SU-DHL-6 (cell line): ENCODE measurements around the gene RECK.
"Not testable (repeated sequence)": the region's sequence is repeated elsewhere in the genome, so short reads cannot be mapped to it uniquely, and the experiment has no call there.

Experiments
- H2AFZ ChIP-seq: fragments of 200-600 bp; sonication (generic); 2 replicates; pipeline ENCODE4 v1.6.1; 2014; ENCODE audit warnings: low read depth, mild to moderate bottlenecking, moderate library complexity, mixed read lengths, antibody characterized with exemption, low read length; ENCODE audit not compliant: severe bottlenecking
- H3F3A ChIP-seq: fragments of 200-600 bp; shearing (Covaris generic); 2 replicates; pipeline ENCODE4 v1.6.0; 2016; ENCODE audit warnings: antibody characterized with exemption, mild to moderate bottlenecking; ENCODE audit not compliant: insufficient read depth
- H3K27ac ChIP-seq: fragments of 200-600 bp; sonication (generic); 2 replicates; pipeline ENCODE4 v1.5.1; 2016; ENCODE audit warnings: low read depth, mild to moderate bottlenecking, low read length, moderate library complexity, mixed read lengths
- H3K27me3 ChIP-seq: fragments of 200-600 bp; sonication (generic), shearing (Covaris generic); 2 replicates; pipeline ENCODE4 v1.6.0; 2014; ENCODE audit warnings: mild to moderate bottlenecking, low read length
- H3K36me3 ChIP-seq: fragments of 200-600 bp; sonication (generic); 2 replicates; pipeline ENCODE4 v1.6.1; 2014; ENCODE audit warnings: mild to moderate bottlenecking, low read length, mixed read lengths
- H3K4me2 ChIP-seq: fragments of 300-600, 200-600 bp; shearing (Covaris generic), sonication (generic); 2 replicates; pipeline ENCODE4 v1.6.0; 2014; ENCODE audit warnings: low read length, low read depth, mild to moderate bottlenecking; ENCODE audit not compliant: poor library complexity, severe bottlenecking
- H3K4me3 ChIP-seq: fragments of 200-600 bp; sonication (generic); 2 replicates; pipeline ENCODE4 v1.5.1; 2014; ENCODE audit warnings: antibody characterized with exemption, low read length, mild to moderate bottlenecking, mixed read lengths; ENCODE audit not compliant: insufficient read depth, poor library complexity, severe bottlenecking
- H3K79me2 ChIP-seq: fragments of 200-600 bp; sonication (generic); 2 replicates; pipeline ENCODE4 v1.6.1; 2014; ENCODE audit warnings: mild to moderate bottlenecking, low read length, moderate library complexity; ENCODE audit not compliant: insufficient read depth
- H3K9ac ChIP-seq: fragments of 200-600 bp; sonication (generic); 2 replicates; pipeline ENCODE4 v1.7.0; 2014; ENCODE audit warnings: mild to moderate bottlenecking, low read length
- H3K9me2 ChIP-seq: fragments of 200-600 bp; sonication (generic); replicated peaks from 2 replicates; pipeline ENCODE4 v1.6.1; 2014; ENCODE audit warnings: low read length; ENCODE audit not compliant: insufficient read depth
- H3K9me3 ChIP-seq: fragments of 200-600 bp; sonication (generic); 2 replicates; pipeline ENCODE4 v1.6.1; 2014; ENCODE audit warnings: low read length, mixed read lengths; ENCODE audit not compliant: insufficient read depth
- H4K20me1 ChIP-seq: fragments of 200-600 bp; sonication (generic); 2 replicates; pipeline ENCODE4 v1.6.1; 2014; ENCODE audit warnings: low read depth, mild to moderate bottlenecking, antibody characterized with exemption, low read length, moderate library complexity, mixed read lengths
- EZH2phosphoT487 ChIP-seq: fragments of 200-600 bp; sonication (generic), shearing (Covaris generic); conservative IDR thresholded peaks from 2 replicates; pipeline ENCODE4 v1.6.1; 2018; ENCODE audit warnings: mild to moderate bottlenecking, antibody characterized with exemption, low read length, moderate library complexity, mixed read lengths
- TF ChIP-seq, protein P1 (sequence below): fragments of 200-600 bp; sonication (generic); IDR thresholded peaks from one replicate; pipeline ENCODE4 v1.5.1; 2017; ENCODE audit warnings: antibody characterized with exemption, mild to moderate bottlenecking, low read length, moderate library complexity; ENCODE audit not compliant: insufficient read depth, poor library complexity, severe bottlenecking

Gene RECK, protein sequence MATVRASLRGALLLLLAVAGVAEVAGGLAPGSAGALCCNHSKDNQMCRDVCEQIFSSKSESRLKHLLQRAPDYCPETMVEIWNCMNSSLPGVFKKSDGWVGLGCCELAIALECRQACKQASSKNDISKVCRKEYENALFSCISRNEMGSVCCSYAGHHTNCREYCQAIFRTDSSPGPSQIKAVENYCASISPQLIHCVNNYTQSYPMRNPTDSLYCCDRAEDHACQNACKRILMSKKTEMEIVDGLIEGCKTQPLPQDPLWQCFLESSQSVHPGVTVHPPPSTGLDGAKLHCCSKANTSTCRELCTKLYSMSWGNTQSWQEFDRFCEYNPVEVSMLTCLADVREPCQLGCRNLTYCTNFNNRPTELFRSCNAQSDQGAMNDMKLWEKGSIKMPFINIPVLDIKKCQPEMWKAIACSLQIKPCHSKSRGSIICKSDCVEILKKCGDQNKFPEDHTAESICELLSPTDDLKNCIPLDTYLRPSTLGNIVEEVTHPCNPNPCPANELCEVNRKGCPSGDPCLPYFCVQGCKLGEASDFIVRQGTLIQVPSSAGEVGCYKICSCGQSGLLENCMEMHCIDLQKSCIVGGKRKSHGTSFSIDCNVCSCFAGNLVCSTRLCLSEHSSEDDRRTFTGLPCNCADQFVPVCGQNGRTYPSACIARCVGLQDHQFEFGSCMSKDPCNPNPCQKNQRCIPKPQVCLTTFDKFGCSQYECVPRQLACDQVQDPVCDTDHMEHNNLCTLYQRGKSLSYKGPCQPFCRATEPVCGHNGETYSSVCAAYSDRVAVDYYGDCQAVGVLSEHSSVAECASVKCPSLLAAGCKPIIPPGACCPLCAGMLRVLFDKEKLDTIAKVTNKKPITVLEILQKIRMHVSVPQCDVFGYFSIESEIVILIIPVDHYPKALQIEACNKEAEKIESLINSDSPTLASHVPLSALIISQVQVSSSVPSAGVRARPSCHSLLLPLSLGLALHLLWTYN

DNA sequence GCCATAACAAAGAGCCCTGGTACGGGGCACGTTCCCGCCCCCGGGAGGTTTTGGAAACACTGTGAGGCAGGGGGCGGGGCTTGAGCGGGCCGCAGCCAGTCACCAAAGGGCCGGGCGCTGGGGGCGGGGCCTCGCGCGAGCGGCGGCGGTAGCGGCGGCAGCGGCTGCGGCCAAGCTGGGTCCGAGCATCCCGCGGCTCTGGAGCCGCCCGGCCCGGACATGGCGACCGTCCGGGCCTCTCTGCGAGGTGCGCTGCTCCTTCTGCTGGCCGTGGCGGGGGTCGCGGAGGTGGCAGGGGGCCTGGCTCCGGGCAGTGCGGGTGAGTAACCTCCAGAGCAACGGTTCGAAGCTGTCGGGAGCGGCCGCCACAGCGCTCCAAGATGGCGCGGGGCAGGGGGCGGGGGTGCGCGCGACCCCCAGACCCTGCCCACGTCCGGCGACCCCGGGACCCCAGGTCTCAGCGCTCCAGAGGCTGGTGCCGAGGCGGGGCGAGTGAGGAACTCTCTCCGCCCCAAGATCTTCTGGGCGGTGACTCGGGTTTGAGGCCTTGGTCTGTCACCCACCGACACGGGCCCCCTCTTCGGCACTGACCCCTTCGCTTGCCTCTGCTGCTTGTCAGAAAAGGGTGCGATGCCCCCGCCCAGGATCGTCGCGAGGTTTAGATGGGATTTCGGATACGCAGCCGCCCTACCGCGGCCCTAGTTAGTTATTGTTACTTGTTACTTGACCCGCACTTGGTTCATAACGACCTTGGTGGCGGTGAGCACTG, at the start of gene RECK:
Gene RECK, plus strand, starts transcription at position 134 of the 769 bp plus-strand sequence. Its CDS starts 86 bp downstream, at position 220.
- Histone ChIP-seq H3K9me3 (no peaks in the 10 kb centered on the region), H3K27ac (no peak within 1 kb of the TSS), H3K27me3 (no peaks in the 10 kb centered on the region), H3K79me2 (no peaks in the 10 kb centered on the region), H3F3A (no peaks in the 10 kb centered on the region), H3K36me3 (no peaks in the 10 kb centered on the region), H2AFZ (peak within 1 kb of the TSS; percentile 86), H3K9me2 (no peaks in the 10 kb centered on the region), H3K4me2 (peak within 1 kb of the TSS; percentile 61), H4K20me1 (no peaks in the 10 kb centered on the region), H3K4me3 (peak within 1 kb of the TSS; percentile 48), H3K9ac (peak within 1 kb of the TSS; percentile 51)
- TF ChIP-seq, protein P1, sequence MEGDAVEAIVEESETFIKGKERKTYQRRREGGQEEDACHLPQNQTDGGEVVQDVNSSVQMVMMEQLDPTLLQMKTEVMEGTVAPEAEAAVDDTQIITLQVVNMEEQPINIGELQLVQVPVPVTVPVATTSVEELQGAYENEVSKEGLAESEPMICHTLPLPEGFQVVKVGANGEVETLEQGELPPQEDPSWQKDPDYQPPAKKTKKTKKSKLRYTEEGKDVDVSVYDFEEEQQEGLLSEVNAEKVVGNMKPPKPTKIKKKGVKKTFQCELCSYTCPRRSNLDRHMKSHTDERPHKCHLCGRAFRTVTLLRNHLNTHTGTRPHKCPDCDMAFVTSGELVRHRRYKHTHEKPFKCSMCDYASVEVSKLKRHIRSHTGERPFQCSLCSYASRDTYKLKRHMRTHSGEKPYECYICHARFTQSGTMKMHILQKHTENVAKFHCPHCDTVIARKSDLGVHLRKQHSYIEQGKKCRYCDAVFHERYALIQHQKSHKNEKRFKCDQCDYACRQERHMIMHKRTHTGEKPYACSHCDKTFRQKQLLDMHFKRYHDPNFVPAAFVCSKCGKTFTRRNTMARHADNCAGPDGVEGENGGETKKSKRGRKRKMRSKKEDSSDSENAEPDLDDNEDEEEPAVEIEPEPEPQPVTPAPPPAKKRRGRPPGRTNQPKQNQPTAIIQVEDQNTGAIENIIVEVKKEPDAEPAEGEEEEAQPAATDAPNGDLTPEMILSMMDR = no peak
- TF ChIP-seq EZH2phosphoT487 = 0 out of 2 replicates have a peak, but pooled peaks have one; percentile 59

DNA sequence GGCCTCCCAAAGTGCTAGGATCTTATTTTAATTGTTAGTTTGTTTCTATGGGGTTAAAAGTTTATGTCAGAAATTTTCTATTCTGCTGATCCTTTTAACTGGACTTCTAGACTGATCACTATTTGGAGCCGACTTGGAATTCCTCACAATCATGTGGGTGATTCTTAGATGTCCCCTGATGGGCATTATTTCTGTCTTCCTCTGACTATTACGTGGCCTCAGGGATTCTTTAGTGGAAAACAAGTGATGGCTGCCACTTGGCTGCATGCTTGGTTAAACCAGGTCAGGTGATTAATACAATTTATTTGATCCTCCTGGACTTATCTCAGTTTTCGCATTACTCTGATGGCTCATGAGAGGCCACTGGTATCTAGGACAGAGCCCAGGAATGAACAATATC, 46.6 kb upstream of the RECK start:
- Histone ChIP-seq H3K9me2 (no peaks in the 10 kb centered on the region), H3K4me2 (no peak overlapping the region), H4K20me1 (no peaks in the 10 kb centered on the region), H3K36me3 (no peaks in the 10 kb centered on the region), H3K4me3 (no peak overlapping the region), H3K9me3 (no peaks in the 10 kb centered on the region), H3K79me2 (no peaks in the 10 kb centered on the region), H3K27me3 (no peaks in the 10 kb centered on the region), H2AFZ (no peak overlapping the region), H3F3A (no peaks in the 10 kb centered on the region), H3K9ac (no peak overlapping the region), H3K27ac (no peak overlapping the region)
- TF ChIP-seq, protein P1 = no peak
- no peak for TF ChIP-seq EZH2phosphoT487

DNA sequence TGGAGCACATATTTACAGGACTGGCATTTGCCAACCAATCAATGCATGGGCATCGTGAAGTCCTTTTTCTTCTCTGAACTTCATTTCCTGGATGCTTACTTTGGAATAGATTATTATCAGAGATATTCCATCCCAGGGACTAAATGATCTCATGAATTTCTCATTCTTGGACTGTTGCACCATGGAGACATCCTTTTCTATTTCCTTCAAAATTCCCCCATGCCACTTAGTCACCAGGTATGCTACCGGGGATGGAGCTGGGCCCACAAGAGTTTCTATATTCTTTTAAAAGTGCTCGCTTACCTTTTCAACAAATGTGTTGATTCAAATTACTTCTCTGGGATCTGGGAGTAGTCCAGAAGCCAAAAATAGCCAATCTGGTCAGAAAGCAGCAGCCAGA, 43.6 kb upstream of the RECK start:
- H3K27ac ChIP-seq, H3K4me3 ChIP-seq, H3F3A ChIP-seq, H4K20me1 ChIP-seq, H3K27me3 ChIP-seq, H3K36me3 ChIP-seq, H2AFZ ChIP-seq, H3K9me2 ChIP-seq, H3K4me2 ChIP-seq, H3K79me2 ChIP-seq, H3K9ac ChIP-seq, H3K9me3 ChIP-seq: not testable (repeated sequence)
